ENCODE measurements around the gene C11orf65. TPM values are rescaled to one million over a fixed set of nuclear protein-coding genes. Genes with fewer than 3 reads are reported as not detected.

The C11orf65 gene
- total RNA-seq, 1 donor = 0.86 TPM

DNA sequence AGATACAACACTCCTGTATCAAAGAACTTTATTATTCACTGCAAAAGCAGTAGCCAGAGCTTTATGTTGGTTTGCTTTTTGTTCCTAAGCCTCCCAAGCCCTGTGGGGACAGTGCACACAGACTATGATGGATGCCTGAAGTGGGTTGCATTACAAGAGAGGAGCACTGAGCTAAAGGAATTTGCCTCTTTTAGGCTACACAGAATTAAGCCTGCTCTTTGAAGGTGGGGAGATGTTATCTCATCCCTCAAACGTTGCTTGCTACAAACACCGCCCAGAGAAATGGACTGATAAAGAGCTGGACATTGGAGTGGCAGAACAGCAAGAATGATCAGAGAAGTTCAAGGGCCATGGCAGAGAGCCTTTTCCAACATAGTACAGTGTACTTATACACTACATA lies 33.4 kb upstream of the C11orf65 start:
- no peak overlapping the region for H3K4me3 ChIP-seq (ENCODE audit: low read depth, low read length)
- TF ChIP-seq, protein P1, sequence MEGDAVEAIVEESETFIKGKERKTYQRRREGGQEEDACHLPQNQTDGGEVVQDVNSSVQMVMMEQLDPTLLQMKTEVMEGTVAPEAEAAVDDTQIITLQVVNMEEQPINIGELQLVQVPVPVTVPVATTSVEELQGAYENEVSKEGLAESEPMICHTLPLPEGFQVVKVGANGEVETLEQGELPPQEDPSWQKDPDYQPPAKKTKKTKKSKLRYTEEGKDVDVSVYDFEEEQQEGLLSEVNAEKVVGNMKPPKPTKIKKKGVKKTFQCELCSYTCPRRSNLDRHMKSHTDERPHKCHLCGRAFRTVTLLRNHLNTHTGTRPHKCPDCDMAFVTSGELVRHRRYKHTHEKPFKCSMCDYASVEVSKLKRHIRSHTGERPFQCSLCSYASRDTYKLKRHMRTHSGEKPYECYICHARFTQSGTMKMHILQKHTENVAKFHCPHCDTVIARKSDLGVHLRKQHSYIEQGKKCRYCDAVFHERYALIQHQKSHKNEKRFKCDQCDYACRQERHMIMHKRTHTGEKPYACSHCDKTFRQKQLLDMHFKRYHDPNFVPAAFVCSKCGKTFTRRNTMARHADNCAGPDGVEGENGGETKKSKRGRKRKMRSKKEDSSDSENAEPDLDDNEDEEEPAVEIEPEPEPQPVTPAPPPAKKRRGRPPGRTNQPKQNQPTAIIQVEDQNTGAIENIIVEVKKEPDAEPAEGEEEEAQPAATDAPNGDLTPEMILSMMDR (IDR thresholded peaks at IDR 0.05; ENCODE audit: insufficient read depth, low read depth, low read length) = no peak
- no peak for DNase-seq (ENCODE audit: low read depth)

DNA sequence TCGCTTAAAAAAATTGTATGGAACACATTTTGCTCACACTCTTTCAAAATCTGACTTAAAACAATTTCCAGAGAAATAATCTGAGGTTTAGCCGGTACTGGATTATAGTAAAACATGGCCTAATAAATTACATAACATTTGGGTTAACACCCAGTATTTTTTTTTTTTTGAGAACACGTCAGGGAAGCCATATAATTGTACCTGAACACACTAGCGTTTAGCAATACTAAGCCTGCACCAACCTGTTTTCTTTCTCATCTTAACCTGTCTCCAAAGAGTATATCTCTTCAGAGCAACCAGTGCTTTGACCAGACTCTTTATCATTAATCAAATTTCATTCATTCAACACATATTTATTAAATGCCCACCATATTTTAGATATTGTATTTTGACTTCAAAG lies 32.8 kb upstream of the C11orf65 start:
- no peak overlapping the region for H3K4me3 ChIP-seq (ENCODE audit: low read depth, low read length)
- DNase-seq (ENCODE audit: low read depth) = no peak
- TF ChIP-seq, protein P1 (IDR thresholded peaks at IDR 0.05; ENCODE audit: insufficient read depth, low read depth, low read length) = no peak

DNA sequence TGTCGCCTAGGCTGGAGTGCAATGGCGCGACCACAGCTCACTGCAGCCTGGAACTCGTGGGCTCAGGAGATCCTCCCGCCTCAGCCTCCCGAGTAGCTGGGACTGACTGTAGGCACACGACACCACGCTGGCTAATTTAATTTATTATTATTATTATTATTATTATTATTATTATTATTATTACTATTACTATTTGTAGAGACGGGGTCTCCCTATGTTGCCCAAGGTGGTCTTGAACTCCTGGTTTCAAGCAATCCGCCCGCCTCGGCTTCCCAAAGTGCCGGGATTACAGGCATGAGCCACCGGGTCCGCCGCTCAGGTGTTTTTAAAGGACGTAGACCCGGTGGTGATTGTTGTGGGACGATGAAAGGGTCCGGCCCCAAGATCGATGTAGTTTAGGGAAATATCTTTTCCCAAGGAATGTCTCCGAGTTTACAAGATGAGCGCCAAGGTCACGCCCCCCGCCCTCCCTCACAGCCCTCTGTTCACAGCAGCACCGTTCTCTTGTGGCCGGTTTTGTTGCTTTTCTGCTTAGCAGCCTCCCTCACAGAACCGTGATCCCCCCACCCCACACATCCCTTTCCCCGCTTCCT lies 31.6 kb upstream of the C11orf65 start:
- H3K4me3 ChIP-seq (ENCODE audit: low read depth, low read length) = peak overlapping the region; percentile 69
- TF ChIP-seq, protein P1 (IDR thresholded peaks at IDR 0.05; ENCODE audit: insufficient read depth, low read depth, low read length) = no peak
- DNase-seq (ENCODE audit: low read depth) = no peak

DNA sequence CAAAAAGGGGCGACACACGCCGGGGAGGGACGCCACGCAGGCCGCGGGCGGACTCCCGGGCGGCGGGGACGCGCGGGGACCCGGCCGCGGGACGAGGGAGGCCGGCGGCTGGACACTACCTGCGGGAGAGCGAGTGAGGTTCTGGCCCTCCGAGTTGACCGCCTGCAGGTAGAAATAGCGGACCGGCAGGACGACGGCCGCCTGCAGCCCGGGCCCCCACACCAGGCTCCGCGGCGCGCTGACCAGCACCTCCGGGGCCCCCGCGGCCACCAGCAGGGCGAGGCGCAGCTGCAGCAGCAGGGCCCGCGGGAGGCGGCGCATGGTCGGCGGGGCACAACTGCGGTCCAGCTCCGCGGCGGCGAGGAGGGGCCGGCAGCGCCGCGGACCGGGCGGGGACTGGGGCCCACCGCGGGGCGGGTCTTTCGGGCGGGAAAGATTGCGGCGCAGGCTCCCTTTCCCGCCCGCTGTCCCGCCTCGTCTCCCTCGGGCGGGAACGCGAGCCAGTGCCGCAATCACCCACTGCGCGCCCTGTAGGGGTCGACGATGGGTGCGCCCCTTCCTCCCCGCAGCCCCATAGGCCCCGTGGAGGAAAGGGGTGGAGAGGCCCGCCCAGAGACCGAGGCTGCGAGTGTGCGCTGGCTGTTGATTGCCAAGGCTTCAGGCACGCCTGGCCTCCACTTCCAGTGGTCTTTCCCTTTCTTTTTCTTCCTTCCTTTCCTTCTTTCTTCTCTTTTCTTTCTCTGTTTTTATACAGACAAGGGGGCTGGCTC lies 30.9 kb upstream of the C11orf65 start, which contains the start of gene POGLUT3:
TSS of gene POGLUT3 (minus strand) at position 339 of the 770 bp plus-strand sequence. CDS start at position 321, 18 bp downstream.
- H3K4me3 ChIP-seq (ENCODE audit: low read depth, low read length) = peak within 1 kb of the TSS; percentile 69
- TF ChIP-seq, protein P1 (IDR thresholded peaks at IDR 0.05; ENCODE audit: insufficient read depth, low read depth, low read length) = no peak
- peak; percentile 54 for DNase-seq (ENCODE audit: low read depth)

DNA sequence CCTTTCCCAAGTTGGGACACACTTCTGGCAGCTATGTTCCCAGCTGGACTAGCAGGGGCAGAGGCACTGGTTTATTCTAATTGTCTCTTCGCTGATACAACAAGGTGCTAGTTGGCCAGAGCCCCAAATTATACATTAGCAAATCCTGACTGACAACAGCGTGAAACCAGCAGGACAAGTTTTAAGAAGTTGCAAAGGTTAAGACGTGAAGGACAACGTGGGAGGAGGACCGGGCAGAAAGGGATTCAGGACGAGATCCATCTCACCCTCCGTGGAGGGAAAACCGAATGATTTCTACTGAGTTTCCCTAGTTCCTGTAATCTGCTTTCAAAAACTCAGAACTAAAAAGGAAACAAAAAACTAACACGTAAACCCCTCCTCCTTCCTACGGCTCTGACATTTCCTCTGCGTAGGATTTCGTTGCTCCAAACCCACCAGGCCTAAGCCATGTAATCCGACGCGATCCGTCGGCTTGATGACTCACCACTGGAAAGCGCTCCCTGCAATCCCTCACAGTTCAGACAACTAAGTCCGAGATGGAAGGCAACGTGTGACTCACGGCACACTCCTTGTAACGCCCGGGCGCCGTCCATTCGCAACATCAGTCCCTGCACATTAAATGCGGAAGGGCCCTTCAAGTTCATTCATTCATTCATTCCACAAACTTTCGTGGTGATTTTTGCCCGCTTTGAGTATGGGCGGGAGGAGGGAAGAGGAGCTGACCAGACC lies 30.2 kb upstream of the C11orf65 start:
- DNase-seq (ENCODE audit: low read depth) = peak; percentile 100
- H3K4me3 ChIP-seq (ENCODE audit: low read depth, low read length) = peak overlapping the region; percentile 69
- TF ChIP-seq, protein P1 (IDR thresholded peaks at IDR 0.05; ENCODE audit: insufficient read depth, low read depth, low read length) = no peak

DNA sequence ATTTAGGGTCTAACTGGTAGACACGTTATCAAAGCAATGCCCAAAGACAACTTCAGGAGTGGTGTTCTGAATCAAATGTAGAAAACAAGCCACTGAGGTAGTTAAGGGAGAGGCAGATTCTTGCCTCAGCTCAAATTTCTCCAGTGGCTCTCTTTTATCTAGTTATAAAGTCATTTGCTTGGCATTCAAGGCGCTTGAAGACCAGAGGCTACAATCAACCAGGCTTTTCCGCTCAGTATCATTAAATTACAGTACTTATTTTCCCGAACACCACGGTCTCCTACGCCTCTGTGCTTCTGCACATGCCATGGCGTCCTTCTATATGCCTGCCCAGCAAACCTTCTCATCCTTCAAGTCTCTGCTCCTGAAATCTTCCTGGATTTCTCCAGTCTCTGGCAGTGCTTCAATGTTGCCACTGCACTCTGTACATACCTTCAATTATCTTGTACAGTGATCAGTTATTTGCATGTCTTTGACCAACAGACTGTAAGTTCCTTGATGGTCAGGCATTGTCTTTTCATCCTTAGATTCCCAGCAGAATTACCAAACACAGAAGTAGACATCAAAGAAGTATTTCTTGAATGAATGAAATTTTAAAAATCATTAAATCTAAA lies 29.4 kb upstream of the C11orf65 start:
- TF ChIP-seq, protein P1 (IDR thresholded peaks at IDR 0.05; ENCODE audit: insufficient read depth, low read depth, low read length) = no peak
- H3K4me3 ChIP-seq (ENCODE audit: low read depth, low read length) = peak overlapping the region; percentile 69
- peak; percentile 45 for DNase-seq (ENCODE audit: low read depth)
